ENCODE data around the gene CREG1. TPM values are rescaled to one million over a fixed set of nuclear protein-coding genes. Genes with fewer than 3 reads are reported as not detected.

The CREG1 gene
- total RNA-seq, 1 donor from 2014 or later = 76.4 TPM

DNA sequence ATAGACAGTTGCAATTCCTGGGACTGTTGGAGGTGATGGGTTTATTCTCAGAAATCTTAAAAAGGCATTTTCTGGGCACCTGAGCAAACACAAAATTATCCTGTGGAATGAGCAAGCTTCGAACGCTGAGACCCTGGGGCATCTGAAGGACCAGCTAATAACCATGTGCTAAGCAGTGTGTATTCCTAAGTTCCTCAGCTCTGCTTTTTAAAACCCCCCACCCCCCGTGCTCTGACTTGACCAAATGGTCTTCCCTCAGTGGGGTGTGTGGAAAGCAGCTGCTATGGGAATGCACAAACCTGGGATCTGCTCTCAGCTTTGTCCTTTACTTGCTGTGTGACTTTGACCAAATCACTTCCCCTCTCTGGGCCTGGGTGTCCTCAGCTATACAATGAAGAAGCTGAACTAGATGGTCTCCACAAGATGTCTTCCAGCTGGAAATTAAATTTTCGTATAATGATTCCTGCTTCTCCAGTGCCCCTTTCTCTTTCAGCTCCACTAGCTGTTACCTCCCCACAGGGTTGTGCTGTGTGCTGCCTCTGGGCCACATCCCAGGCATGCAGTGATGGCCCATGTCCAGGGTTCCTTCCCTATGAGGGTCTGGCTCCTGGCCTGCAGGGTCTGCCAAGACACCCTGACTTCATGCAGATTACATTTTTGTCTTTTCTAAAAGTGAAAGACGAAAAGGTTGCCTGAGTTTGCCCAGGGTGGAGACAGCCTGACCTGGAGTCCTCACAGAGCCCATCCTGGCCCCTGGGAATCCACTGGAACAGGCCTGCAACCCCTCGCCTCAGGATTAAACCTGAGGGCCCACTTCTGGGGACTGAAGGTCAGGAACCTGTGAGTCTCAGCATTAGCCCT is 20.4 kb downstream of the CREG1 start:
- DNase-seq (ENCODE audit: extremely low read depth, low read depth, low spot score) = no peak

DNA sequence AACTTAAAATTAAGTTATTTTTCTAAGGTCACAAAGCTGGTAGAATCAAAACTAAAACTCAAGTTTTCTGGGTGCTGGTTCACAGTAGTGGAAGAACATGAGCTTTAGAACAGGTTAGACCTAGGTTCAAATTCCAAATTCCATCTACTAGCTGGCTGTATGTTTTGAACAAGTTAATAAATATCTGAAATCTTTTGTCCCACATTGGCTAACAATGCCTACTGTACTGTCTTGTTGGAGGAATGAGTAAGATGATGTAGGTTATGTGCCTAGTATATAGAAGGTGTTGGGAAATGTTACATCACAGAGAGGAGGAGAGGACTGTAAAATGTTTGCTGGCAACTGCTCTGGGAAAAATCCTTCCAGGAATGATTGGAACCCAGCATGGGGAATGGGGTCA is 21.2 kb downstream of the CREG1 start:
- DNase-seq (ENCODE audit: extremely low read depth, low read depth, low spot score) = no peak

- DNase-seq (ENCODE audit: extremely low read depth, low read depth, low spot score) = no peak
Measured at GRCh38 chr1:167529829-167530474, 23.6 kb downstream of the CREG1 start.

- DNase-seq (ENCODE audit: extremely low read depth, low read depth, low spot score) = no peak
Measured at GRCh38 chr1:167528057-167528728, 25.4 kb downstream of the CREG1 start.

- DNase-seq (ENCODE audit: extremely low read depth, low read depth, low spot score) = no peak
Measured at GRCh38 chr1:167526667-167527383, 26.7 kb downstream of the CREG1 start.

- DNase-seq (ENCODE audit: extremely low read depth, low read depth, low spot score) = no peak
Measured at GRCh38 chr1:167524651-167525050, 28.9 kb downstream of the CREG1 start.

DNA sequence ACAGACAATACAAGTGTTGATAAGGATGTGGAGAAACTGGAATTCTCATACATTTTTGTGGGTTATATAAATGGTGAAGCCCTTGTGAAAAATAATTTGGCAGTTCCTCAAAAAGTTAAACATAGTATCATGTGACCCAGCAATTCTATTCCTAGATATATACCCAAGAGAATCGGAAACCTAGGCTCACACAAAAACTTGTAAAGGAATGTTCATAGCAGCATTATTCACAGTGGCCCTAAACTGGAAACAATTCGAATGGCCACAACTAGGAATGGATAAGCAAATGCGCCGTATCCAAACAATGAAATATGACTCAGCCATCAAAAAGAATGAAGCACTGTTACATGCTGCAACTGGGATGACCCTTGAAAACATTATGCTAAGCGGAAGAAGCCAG is 31.3 kb downstream of the CREG1 start:
- no peak for DNase-seq (ENCODE audit: extremely low read depth, low read depth, low spot score)

DNA sequence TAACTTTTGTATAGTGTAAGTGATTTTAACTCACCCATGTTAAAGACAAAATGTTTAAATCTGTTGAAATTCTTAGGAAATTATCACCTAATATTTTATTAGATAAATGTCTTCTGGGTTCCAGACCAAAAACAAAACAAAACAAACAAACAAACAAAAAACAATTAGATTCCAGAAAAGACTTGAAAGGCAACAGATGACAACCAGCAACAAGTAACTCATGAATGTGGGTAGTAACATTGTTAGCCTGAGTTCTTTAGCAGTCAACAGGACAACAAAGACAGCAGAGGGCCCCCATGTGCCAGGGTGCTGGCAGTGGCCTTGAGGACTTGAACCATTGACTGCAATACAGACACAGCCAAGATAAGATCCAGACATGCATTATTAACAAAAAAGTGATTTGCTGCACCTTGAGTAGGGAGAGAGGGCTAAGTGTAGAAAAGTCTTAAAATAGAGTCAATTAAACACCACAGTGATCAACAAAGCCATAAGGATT is 32.8 kb downstream of the CREG1 start:
- DNase-seq (ENCODE audit: extremely low read depth, low read depth, low spot score) = no peak

- DNase-seq (ENCODE audit: extremely low read depth, low read depth, low spot score) = no peak
Measured at GRCh38 chr1:167518331-167518700, 35.2 kb downstream of the CREG1 start, which contains the start of gene CD247. TSS of gene CD247 (minus strand) at chr1:167518529. CDS start at chr1:167518465, 64 bp downstream.

DNA sequence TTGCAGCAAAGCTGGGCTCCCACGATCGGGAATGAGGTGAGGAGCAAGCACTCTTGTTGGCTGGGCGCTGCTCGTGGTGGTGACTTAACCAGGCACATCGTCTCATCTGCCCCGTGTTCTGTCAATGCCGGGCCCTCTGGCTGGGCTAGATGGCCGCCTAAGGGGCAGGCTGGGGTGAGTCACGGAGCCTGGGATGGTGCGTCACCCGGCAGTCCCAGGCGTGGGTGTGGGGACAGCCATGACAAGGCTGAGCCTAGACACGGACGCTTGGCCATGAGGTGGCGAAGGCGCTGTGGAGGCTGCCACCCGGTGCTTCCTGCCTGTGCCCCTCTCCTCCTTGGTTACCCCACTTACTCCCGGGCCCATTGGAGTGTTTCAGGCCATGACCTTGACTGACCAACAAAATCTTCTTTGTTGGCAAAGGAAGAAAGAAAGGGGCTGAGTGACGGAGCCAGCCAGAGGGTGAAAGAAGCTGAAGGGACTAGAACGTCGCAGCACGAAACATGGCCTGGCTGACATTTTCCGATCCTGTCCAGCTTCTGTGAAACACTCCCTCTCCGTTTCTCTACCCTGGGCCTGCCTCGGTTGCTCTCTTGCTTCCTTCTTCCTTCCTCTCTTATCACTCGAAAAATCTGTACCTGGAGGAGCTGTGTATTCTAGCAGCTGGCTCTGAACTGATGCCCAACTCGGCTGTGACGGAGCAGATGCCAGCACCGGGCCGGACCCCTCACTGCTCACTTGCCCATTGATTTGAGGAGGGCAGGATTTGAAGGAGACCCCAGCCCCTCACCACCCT is 35.8 kb downstream of the CREG1 start:
- no peak for DNase-seq (ENCODE audit: extremely low read depth, low read depth, low spot score)

DNA sequence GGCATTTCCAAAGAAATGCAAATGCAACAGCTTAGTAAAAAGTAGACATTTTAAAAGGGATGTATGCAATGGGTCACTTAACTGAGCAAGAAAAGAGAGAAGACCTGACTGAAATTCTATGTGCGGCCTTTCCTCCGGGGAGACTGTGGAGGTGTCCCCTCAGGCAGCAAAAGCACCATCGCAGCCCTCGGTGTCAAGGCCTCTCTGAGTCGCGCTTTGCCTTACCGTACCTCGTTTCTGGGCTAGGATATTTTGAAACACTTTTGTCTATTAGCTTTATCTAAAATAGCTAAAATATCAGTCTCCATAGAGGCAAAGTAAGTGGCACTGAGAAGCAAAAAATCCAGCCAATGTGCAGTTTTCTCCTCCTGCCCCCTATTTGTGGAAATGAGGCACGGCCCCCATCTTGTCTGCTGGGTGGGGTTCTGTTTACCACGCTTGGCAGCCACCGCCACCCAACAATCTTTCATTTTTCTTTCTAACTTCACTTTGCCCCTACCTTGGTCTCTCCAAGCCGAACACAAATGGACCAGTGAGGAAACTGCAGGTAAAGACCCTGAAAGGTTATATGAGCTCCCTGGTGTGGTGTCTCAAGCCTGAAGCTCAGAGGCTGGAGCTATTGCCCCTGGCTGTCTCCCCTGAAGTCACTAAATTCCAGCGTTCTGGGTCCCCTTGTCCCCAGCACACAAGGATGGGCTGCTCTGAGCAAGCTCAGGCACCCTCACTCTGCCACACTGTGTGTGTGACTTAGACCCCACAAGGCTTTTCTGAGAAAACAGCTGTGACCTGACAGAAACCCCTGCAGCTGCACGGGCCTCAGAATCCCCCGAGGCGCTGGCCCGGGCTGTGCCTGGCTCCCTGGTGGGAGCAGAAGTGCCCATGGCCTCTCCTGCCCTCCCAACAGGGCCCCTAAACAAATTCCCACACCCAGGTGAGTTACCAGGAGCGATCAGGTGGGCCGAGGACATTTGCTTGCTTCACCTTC is 36.9 kb downstream of the CREG1 start:
- DNase-seq (ENCODE audit: extremely low read depth, low read depth, low spot score) = no peak

DNA sequence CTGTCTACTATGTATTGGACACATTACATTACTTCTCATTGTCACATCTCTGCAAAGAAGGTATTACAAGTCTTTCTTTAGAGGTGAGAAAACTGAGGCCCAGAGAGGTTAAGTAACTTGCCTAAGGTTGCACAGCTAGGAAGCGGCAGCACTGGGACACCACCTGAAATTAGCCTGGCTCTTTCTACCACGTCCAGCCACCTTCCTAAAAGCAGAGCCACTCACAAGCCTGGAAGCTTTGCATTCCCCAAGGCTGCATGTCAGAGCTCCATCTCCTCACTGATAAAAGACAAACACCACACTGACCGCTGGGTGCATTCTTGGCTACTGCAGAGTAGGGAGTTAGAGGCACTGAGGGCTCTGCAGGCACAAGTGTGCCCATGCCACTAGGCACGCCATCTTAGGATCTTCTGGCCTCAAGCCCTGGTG is 37.7 kb downstream of the CREG1 start:
- no peak for DNase-seq (ENCODE audit: extremely low read depth, low read depth, low spot score)

DNA sequence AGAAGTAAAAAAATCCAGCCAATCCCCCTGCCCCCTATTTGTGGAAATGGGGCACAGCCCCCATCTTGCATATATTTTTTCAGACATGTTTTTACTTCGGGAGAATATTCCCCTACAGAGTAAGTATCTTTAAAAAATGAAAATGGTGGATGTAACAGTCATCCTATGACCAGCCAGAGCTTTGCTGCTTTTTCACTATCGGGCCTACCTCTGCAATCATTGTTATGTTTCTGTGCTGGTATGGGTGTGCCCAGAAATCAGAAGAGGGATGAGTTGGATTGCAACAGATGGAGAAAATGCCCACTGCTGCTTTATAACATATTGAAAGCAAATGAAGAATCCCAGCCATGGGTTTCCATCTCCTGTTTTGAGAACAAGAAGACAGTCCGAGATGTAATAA is 38.1 kb downstream of the CREG1 start:
- DNase-seq (ENCODE audit: extremely low read depth, low read depth, low spot score) = no peak

DNA sequence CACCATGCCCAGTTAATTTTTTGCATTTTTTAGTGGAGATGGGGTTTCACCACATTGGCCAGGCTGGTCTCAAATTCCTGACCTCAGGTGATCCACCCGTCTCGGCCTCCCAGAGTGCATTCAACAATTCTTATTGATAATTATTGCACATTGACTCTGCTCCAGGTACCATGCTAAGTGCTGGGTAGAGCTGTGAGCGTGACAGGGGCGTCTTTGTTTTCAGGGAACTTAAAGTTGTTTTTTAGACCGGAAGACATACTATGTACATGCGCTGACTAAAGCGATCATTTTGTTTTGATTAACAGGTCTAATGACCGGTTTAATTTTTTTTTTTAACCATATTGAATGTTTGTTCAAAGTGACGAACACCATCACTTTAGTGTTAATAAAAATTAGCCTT is 39.3 kb downstream of the CREG1 start:
- no peak for DNase-seq (ENCODE audit: extremely low read depth, low read depth, low spot score)

DNA sequence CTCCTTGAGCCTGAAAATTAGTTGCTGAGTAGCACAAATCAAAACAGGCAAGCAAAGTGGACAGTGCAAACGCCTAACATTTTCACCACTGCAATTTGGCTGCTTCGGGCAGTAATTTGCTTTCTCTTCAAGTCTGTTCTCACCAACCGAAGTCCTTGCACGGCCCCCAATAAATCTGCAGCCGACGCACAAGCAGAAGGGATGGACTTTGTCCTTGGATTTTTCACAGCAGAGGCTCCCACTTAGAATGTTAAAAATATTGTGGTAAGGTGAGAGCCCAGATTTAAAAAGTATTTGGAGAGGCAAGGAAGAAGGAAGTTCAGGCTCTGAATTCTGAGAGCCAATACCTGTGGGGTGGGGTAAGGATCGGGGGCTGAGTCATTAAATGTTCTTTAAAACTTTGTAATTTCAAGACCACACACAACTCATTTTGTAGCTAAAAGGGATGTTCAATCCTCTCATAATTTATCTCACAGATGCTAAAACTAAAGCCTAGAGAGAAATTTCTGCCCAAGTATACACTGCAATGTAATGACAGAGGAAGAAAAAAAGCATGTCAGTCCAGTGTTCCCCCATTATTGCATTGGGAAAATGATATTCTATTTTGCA is 41.4 kb downstream of the CREG1 start:
- no peak for DNase-seq (ENCODE audit: extremely low read depth, low read depth, low spot score)

DNA sequence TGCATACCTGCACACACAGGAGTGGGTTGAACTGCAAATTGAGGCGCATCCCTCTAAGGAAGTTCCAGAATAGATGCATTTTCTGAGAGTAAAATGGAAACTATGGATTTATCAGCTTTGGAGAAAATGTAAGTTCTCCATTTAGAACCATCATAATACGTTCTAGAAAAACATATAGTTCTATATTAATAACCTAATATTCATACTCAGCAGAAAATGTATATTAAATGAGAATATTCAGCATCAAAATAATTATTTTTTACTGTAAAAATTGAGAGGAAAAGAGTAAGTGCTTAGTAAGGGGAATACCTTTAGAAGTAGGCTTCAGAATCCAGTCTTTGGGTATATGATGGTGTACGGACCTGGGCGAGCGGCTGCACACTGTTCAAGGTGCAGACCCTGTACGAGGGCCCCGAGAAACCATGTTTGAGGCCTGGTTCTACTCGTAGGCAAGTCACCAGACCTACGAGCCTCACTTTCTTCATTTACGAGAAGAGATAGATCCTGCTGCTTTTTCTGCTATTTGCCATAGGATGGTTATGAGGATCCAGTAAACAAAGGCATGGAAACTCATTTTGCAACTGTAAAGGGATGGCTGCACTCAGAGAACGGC is 42.1 kb downstream of the CREG1 start:
- no peak for DNase-seq (ENCODE audit: extremely low read depth, low read depth, low spot score)

DNA sequence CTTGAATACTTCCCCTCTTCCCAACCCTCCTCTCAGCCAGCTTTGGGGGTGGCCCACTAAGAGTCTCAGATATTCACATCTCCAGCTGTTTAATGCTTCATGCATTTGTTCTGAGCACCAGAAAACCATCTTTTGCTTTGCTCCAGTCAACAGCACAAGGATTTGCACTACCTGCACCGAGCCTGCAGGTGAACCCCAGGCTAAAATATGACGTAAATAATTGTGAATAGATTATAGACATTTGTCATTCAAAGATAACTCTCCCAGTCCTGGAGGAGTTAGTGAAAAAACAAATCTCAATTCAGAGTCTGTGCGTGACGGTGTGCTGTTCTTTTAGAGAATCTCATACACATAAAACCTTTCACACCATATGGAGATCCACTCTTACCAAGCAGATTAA is 42.7 kb downstream of the CREG1 start:
- no peak for DNase-seq (ENCODE audit: extremely low read depth, low read depth, low spot score)

- DNase-seq (ENCODE audit: extremely low read depth, low read depth, low spot score) = no peak
Measured at GRCh38 chr1:167510244-167510643, 43.3 kb downstream of the CREG1 start.
